Esophagus squamous epithelium (tissue), 4 donors: ENCODE data around the gene FRMPD2.

Experiments used
- CTCF ChIP-seq, 6 experiments: fragments of 450-650 bp in 4 of 6; fragments of 200-600 bp in 2 of 6; sonication (generic) in 2 of 6; IDR thresholded peaks; one replicate each; pipeline ENCODE4 v1.5.1; 2016 to 2019; ENCODE audit warnings: antibody characterized with exemption in 6 of 6, mild to moderate bottlenecking in 4 of 6, moderate library complexity in 4 of 6
- POLR2A ChIP-seq, 4 donors: fragments of 450-650 bp; IDR thresholded peaks; one replicate each; pipeline ENCODE4 v1.6.1; 2017; ENCODE audit warnings: antibody characterized with exemption in 4 of 4, mild to moderate bottlenecking in 4 of 4, moderate library complexity in 3 of 4

DNA sequence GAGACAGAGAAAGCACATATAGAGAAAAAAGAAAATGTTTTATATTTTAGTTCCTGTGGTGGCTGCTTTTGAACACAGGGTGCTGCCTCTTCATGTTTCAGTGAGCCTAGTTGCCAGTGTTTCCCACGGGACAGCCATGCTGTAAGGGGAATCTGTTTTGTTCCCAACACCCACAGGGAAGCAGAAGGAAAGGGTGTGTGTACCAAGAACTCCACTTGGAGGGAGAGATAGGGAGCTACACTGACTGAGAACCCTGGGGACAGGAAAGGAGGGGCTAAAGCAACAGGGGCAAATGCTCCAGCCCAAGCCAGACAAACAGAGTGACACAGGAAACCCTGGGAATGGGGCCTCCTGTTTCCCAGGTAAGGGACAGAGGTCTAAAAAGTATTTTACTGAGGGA, 40.2 kb downstream of the FRMPD2 start:
- TF ChIP-seq CTCF (IDR thresholded peaks at IDR 0.05) (no peak), POLR2A (IDR thresholded peaks at IDR 0.05) (no peak)
